GM23248 (cell line): ENCODE measurements around the gene SLC5A10. TPM values are rescaled to one million over a fixed set of nuclear protein-coding genes. Genes with fewer than 3 reads are reported as not detected.

Experiments used
- DNase-seq: peaks from one replicate; pipeline ENCODE4 v3.0.0-alpha.2; 2015
- H2AFZ ChIP-seq: fragments of 200-600 bp; sonication (generic); 2 replicates; pipeline ENCODE4 v1.6.1; 2016; ENCODE audit warnings: antibody characterized with exemption
- H3F3A ChIP-seq: fragments of 200-600 bp; sonication (generic); 2 replicates; pipeline ENCODE4 v1.6.1; 2016; ENCODE audit warnings: mild to moderate bottlenecking, antibody characterized with exemption, mixed run types; ENCODE audit not compliant: insufficient read depth
- H3K27ac ChIP-seq: fragments of 200-600 bp; sonication (generic); 2 replicates; pipeline ENCODE4 v1.5.1; 2016; ENCODE audit warnings: mild to moderate bottlenecking
- H3K27me3 ChIP-seq: fragments of 200-600 bp; sonication (generic); replicated peaks from 2 replicates; pipeline ENCODE4 v1.6.1; 2016; ENCODE audit warnings: mild to moderate bottlenecking; ENCODE audit not compliant: insufficient read depth
- H3K36me3 ChIP-seq: fragments of 200-600 bp; sonication (generic); 2 replicates; pipeline ENCODE4 v1.6.1; 2016; ENCODE audit warnings: low read depth, mild to moderate bottlenecking
- H3K4me1 ChIP-seq: fragments of 200-600 bp; sonication (generic); 2 replicates; pipeline ENCODE4 v1.6.1; 2016; ENCODE audit warnings: mild to moderate bottlenecking; ENCODE audit not compliant: insufficient read depth
- H3K4me2 ChIP-seq: fragments of 200-600 bp; sonication (generic); one replicate; pipeline ENCODE4 v1.6.1; 2016; ENCODE audit warnings: mild to moderate bottlenecking; ENCODE audit not compliant: unreplicated experiment
- H3K4me3 ChIP-seq: fragments of 200-600 bp; sonication (generic); 2 replicates; pipeline ENCODE4 v1.5.1; 2016; ENCODE audit warnings: mild to moderate bottlenecking
- H3K79me2 ChIP-seq: fragments of 200-600 bp; sonication (generic); 2 replicates; pipeline ENCODE4 v1.6.1; 2016; ENCODE audit warnings: mild to moderate bottlenecking; ENCODE audit not compliant: insufficient read depth
- H3K9ac ChIP-seq: fragments of 200-600 bp; sonication (generic); 2 replicates; pipeline ENCODE4 v1.6.1; 2016; ENCODE audit warnings: mild to moderate bottlenecking
- H3K9me2 ChIP-seq: fragments of 200-600 bp; sonication (generic); 2 replicates; pipeline ENCODE4 v1.6.1; 2016; ENCODE audit warnings: mixed run types, mild to moderate bottlenecking, moderate library complexity; ENCODE audit not compliant: insufficient read depth
- H3K9me3 ChIP-seq: fragments of 200-600 bp; sonication (generic); one replicate; pipeline ENCODE4 v1.6.1; 2017; ENCODE audit warnings: low read depth
- H4K20me1 ChIP-seq: fragments of 200-600 bp; sonication (generic); 2 replicates; pipeline ENCODE4 v1.6.0; 2016; ENCODE audit not compliant: insufficient read depth
- EZH2 ChIP-seq: fragments of 200-600 bp; sonication (generic); IDR thresholded peaks from 2 replicates; pipeline ENCODE4 v1.6.1; 2018; ENCODE audit warnings: antibody characterized with exemption, mild to moderate bottlenecking; ENCODE audit not compliant: insufficient read depth, poor library complexity, severe bottlenecking
- EZH2phosphoT487 ChIP-seq: fragments of 200-600 bp; sonication (generic); IDR thresholded peaks from 2 replicates; pipeline ENCODE4 v1.6.1; 2018; ENCODE audit warnings: antibody characterized with exemption, moderate library complexity, mild to moderate bottlenecking, low read depth; ENCODE audit not compliant: insufficient read depth
- WGBS, 2 experiments: methylation state at CpG; one replicate each; pipeline ENCODE4 v1.1.6; 2015 to 2017; ENCODE audit warnings: low lambda C conversion rate in 2 of 2, low coverage in 1 of 2; ENCODE audit errors: missing lambda C conversion rate in 2 of 2; 5-methylcytosine and 5-hydroxymethylcytosine counted together
- in situ Hi-C: fragments of 300-500 bp; cut with MboI; formaldehyde crosslinking; loops from 2 replicates; pipeline ENCODE4 v1.15.0; 2020
- polyA plus RNA-seq: library from polyadenylated mRNA; unstranded; fragments of >200 nt; fragmentation: Nextera tagmentation; extraction: Ambion mirVana; gene quantifications from 2 replicates; pipeline ENCODE4 v1.2.1, GENCODE V29; 2016
- total RNA-seq: library from RNA; depleted of rRNA; stranded (reverse); fragments of >200 nt; shearing (Covaris generic); gene quantifications from 2 replicates; pipeline ENCODE4 v1.2.3, GENCODE V29; 2014

The SLC5A10 gene
- total and polyA plus RNA-seq, 2 experiments from 2014 or later = 0.10 TPM; not detected in 1

- no peak for DNase-seq
- Histone ChIP-seq H3K36me3 (no peaks in the 10 kb centered on the region; the same call in 1 of the 2 replicates), H3K4me2 (no peak overlapping the region), H3K4me3 (no peak overlapping the region), H4K20me1 (no peaks in the 10 kb centered on the region), H3F3A (peaks cover 4% of the 10 kb centered on the region; the same call in 1 of the 2 replicates), H3K9me3 (no peaks in the 10 kb centered on the region), H3K27ac (no peak overlapping the region), H3K4me1 (peaks cover 2% of the 10 kb centered on the region), H2AFZ (no peak overlapping the region), H3K9ac (no peak overlapping the region), H3K9me2 (no peaks in the 10 kb centered on the region), H3K27me3 (no peaks in the 10 kb centered on the region), H3K79me2 (peaks cover 70% of the 10 kb centered on the region)
- WGBS, 2 experiments = 90 to 93% methylated on average over 19 to 21 of the region's 21 CpGs
- no peak for TF ChIP-seq EZH2phosphoT487
- no peak for TF ChIP-seq EZH2
- in situ Hi-C loops = no loop called here
Observed at GRCh38 chr17:18986541-18987229, 34.7 kb downstream of the SLC5A10 start.

GRCh38 chr17:18987230-18987610 lies 35.3 kb downstream of the SLC5A10 start:
- H4K20me1 ChIP-seq = no peaks in the 10 kb centered on the region
- no peaks in the 10 kb centered on the region; the same call in 1 of the 2 replicates for H3K36me3 ChIP-seq
- H3K27ac ChIP-seq = no peak overlapping the region
- no peak for TF ChIP-seq EZH2
- TF ChIP-seq EZH2phosphoT487 = no peak
- H3K4me3 ChIP-seq = no peak overlapping the region
- peaks cover 4% of the 10 kb centered on the region; the same call in 1 of the 2 replicates for H3F3A ChIP-seq
- no peak overlapping the region for H3K9ac ChIP-seq
- H3K9me3 ChIP-seq = no peaks in the 10 kb centered on the region
- no peaks in the 10 kb centered on the region for H3K27me3 ChIP-seq
- no peaks in the 10 kb centered on the region for H3K9me2 ChIP-seq
- no peak for DNase-seq
- in situ Hi-C loops = no loop called here
- WGBS, 2 experiments = 83% methylated on average over 9 of the region's 9 CpGs
- H3K4me1 ChIP-seq = no peaks in the 10 kb centered on the region; the same call in none of the 2 replicates
- H3K4me2 ChIP-seq = no peak overlapping the region
- H2AFZ ChIP-seq = no peak overlapping the region
- peaks cover 73% of the 10 kb centered on the region for H3K79me2 ChIP-seq

- H3K27me3 ChIP-seq = no peaks in the 10 kb centered on the region
- in situ Hi-C loops = no loop called here
- DNase-seq = no peak
Observed at GRCh38 chr17:18987862-18988545, 36.0 kb downstream of the SLC5A10 start.

GRCh38 chr17:18988546-18989173 lies 36.7 kb downstream of the SLC5A10 start:
- Histone ChIP-seq H4K20me1 (no peaks in the 10 kb centered on the region), H3K4me1 (no peaks in the 10 kb centered on the region), H3K27ac (no peak overlapping the region), H3K79me2 (peaks cover 75% of the 10 kb centered on the region), H3K9me3 (no peaks in the 10 kb centered on the region), H3K9me2 (no peaks in the 10 kb centered on the region), H2AFZ (no peak overlapping the region), H3F3A (no peaks in the 10 kb centered on the region), H3K36me3 (no peaks in the 10 kb centered on the region; the same call in 1 of the 2 replicates), H3K9ac (no peak overlapping the region), H3K4me2 (no peak overlapping the region), H3K27me3 (no peaks in the 10 kb centered on the region), H3K4me3 (no peak overlapping the region)
- in situ Hi-C loops = no loop called here
- TF ChIP-seq EZH2 (no peak), EZH2phosphoT487 (no peak)
- no peak for DNase-seq
- 93 to 94% methylated on average over 9 of the region's 9 CpGs for WGBS, 2 experiments

More at GRCh38 chr17:18987862-18988545, 36.0 kb downstream of the SLC5A10 start:
- H4K20me1 ChIP-seq = no peaks in the 10 kb centered on the region
- H3K79me2 ChIP-seq = peaks cover 73% of the 10 kb centered on the region
- H3K4me3 ChIP-seq = no peak overlapping the region
- no peaks in the 10 kb centered on the region for H3K9me3 ChIP-seq
- no peak overlapping the region for H3K27ac ChIP-seq
- no peaks in the 10 kb centered on the region for H3K4me1 ChIP-seq
- no peaks in the 10 kb centered on the region; the same call in 1 of the 2 replicates for H3K36me3 ChIP-seq
- WGBS, 2 experiments = 94 to 96% methylated on average over 14 of the region's 14 CpGs
- H2AFZ ChIP-seq = no peak overlapping the region
- H3F3A ChIP-seq = no peaks in the 10 kb centered on the region
- no peak overlapping the region for H3K4me2 ChIP-seq
- no peak for TF ChIP-seq EZH2
- TF ChIP-seq EZH2phosphoT487 = no peak
- H3K9me2 ChIP-seq = no peaks in the 10 kb centered on the region
- no peak overlapping the region for H3K9ac ChIP-seq
